DND-41 (cell line): Measurements from ENCODE around the gene TDP2.

Experiments used
- ATAC-seq: fragments of 200-7000 bp; cut with Tn5 transposase; 3 replicates; pipeline ENCODE4 v1.9.1; 2021; ENCODE audit warnings: low read depth; ENCODE audit not compliant: insufficient read depth
- DNase-seq: peaks from one replicate; pipeline ENCODE4 v3.0.0-alpha.2; 2020
- H2AFZ ChIP-seq: 2 replicates; pipeline ENCODE4 v1.6.0; 2012; ENCODE audit warnings: low read depth, low read length
- H3K27ac ChIP-seq: 2 replicates; pipeline ENCODE4 v1.5.1; 2012; ENCODE audit warnings: low read length, inconsistent platforms
- H3K27me3 ChIP-seq: fragments of 200-600 bp; sonication (generic); 2 replicates; pipeline ENCODE4 v1.6.0; 2012; ENCODE audit warnings: low read length, mild to moderate bottlenecking, inconsistent platforms; ENCODE audit not compliant: insufficient read depth, poor library complexity
- H3K36me3 ChIP-seq: 2 replicates; pipeline ENCODE4 v1.5.1; 2012; ENCODE audit warnings: low read length, inconsistent platforms; ENCODE audit not compliant: insufficient read depth
- H3K4me1 ChIP-seq: 2 replicates; pipeline ENCODE4 v1.5.1; 2012; ENCODE audit warnings: mild to moderate bottlenecking, low read length; ENCODE audit not compliant: insufficient read depth
- H3K4me2 ChIP-seq: 2 replicates; pipeline ENCODE4 v1.6.0; 2012; ENCODE audit warnings: mild to moderate bottlenecking, moderate library complexity, low read length, inconsistent platforms; ENCODE audit not compliant: insufficient read depth
- H3K4me3 ChIP-seq, 2 experiments: fragments of 200-600 bp in 1 of 2; shearing (Covaris generic) in 1 of 2; 2 replicates each; pipeline ENCODE4 v1.5.1; 2012 to 2016; ENCODE audit warnings: inconsistent platforms in 2 of 2, low read length in 2 of 2, mild to moderate bottlenecking in 2 of 2, low read depth in 1 of 2, moderate library complexity in 1 of 2
- H3K79me2 ChIP-seq: 2 replicates; pipeline ENCODE4 v1.6.0; 2012; ENCODE audit warnings: low read length, inconsistent platforms; ENCODE audit not compliant: insufficient read depth
- H3K9ac ChIP-seq: 2 replicates; pipeline ENCODE4 v1.6.0; 2012; ENCODE audit warnings: low read depth, mild to moderate bottlenecking, inconsistent platforms, low read length, moderate library complexity
- H3K9me3 ChIP-seq: 2 replicates; pipeline ENCODE4 v1.5.1; 2012; ENCODE audit warnings: low read length, moderate library complexity, mild to moderate bottlenecking, inconsistent platforms; ENCODE audit not compliant: insufficient read depth, severe bottlenecking
- H4K20me1 ChIP-seq: 2 replicates; pipeline ENCODE4 v1.6.0; 2012; ENCODE audit warnings: low read length; ENCODE audit not compliant: insufficient read depth
- EZH2 ChIP-seq: IDR thresholded peaks from 3 replicates; pipeline ENCODE4 v1.6.1; 2012; ENCODE audit warnings: borderline replicate concordance, low read depth, mild to moderate bottlenecking, moderate library complexity, low read length, inconsistent platforms; ENCODE audit not compliant: severe bottlenecking
- TF ChIP-seq, protein P1 (sequence below): IDR thresholded peaks from 2 replicates; pipeline ENCODE4 v1.5.1; 2012; ENCODE audit warnings: borderline replicate concordance, low read length, moderate library complexity, mild to moderate bottlenecking; ENCODE audit not compliant: poor library complexity, severe bottlenecking; ENCODE audit errors: extremely low read depth

Gene TDP2

DNA sequence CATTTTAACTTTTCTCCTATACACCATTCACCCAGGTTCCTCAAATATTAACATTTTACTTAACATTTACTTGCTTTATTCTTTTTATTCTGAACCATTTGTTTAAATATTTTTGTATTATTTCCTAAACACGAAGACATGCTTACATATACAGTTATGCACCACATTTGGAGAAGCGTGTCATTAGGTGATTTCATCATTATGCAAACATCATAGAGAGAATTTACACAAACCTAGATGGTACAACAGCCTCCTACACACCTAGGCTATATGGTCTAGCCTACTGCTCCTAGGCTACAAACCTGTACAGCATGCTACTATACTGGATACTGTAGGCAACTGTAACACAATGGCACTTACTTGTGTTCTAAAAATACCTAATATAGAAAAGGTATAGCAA lies 6.6 kb downstream of the TDP2 start:
- H3K9ac ChIP-seq = no peak overlapping the region
- peaks cover 9% of the 10 kb centered on the region; the same call in 1 of the 2 replicates for H4K20me1 ChIP-seq
- TF ChIP-seq, protein P1, sequence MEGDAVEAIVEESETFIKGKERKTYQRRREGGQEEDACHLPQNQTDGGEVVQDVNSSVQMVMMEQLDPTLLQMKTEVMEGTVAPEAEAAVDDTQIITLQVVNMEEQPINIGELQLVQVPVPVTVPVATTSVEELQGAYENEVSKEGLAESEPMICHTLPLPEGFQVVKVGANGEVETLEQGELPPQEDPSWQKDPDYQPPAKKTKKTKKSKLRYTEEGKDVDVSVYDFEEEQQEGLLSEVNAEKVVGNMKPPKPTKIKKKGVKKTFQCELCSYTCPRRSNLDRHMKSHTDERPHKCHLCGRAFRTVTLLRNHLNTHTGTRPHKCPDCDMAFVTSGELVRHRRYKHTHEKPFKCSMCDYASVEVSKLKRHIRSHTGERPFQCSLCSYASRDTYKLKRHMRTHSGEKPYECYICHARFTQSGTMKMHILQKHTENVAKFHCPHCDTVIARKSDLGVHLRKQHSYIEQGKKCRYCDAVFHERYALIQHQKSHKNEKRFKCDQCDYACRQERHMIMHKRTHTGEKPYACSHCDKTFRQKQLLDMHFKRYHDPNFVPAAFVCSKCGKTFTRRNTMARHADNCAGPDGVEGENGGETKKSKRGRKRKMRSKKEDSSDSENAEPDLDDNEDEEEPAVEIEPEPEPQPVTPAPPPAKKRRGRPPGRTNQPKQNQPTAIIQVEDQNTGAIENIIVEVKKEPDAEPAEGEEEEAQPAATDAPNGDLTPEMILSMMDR = no peak
- TF ChIP-seq EZH2 = no peak
- no peaks in the 10 kb centered on the region for H3K9me3 ChIP-seq
- peaks cover 10% of the 10 kb centered on the region for H3K4me1 ChIP-seq
- ATAC-seq (no peak), DNase-seq (no peak)
- peaks cover 67% of the 10 kb centered on the region for H3K79me2 ChIP-seq
- no peak overlapping the region for H3K4me2 ChIP-seq
- no peaks in the 10 kb centered on the region for H3K27me3 ChIP-seq
- peaks cover 75% of the 10 kb centered on the region for H3K36me3 ChIP-seq
- no peak overlapping the region for H3K4me3 ChIP-seq
- no peak overlapping the region for H3K27ac ChIP-seq
- no peak overlapping the region for H2AFZ ChIP-seq

DNA sequence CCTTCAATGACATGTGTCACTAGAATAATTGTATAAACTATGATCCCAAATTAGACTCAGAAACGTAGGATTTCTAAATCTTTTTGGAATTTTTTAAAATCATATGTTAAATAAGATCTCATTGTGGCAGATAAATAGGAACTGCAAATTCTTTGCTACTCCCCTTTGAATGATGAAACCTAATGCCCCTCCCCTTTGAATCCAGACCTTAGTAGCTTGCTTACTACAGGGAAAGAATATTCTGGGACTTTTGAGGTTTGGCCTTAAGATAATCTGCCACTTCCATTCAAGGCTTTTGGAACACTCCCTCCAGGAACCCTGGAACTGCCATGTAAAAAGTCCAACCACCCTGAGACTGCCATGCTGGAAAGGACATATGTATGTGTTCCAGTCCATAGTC lies 7.1 kb downstream of the TDP2 start:
- Histone ChIP-seq H2AFZ (no peak overlapping the region), H3K27ac (no peak overlapping the region), H3K4me1 (peaks cover 4% of the 10 kb centered on the region), H3K4me3 (no peak overlapping the region), H3K9ac (no peak overlapping the region), H3K27me3 (no peaks in the 10 kb centered on the region), H3K9me3 (no peaks in the 10 kb centered on the region), H3K36me3 (peaks cover 74% of the 10 kb centered on the region), H4K20me1 (peaks cover 9% of the 10 kb centered on the region; the same call in 1 of the 2 replicates), H3K4me2 (no peak overlapping the region), H3K79me2 (peaks cover 61% of the 10 kb centered on the region)
- TF ChIP-seq EZH2 = no peak
- no peak for ATAC-seq
- DNase-seq = no peak

DNA sequence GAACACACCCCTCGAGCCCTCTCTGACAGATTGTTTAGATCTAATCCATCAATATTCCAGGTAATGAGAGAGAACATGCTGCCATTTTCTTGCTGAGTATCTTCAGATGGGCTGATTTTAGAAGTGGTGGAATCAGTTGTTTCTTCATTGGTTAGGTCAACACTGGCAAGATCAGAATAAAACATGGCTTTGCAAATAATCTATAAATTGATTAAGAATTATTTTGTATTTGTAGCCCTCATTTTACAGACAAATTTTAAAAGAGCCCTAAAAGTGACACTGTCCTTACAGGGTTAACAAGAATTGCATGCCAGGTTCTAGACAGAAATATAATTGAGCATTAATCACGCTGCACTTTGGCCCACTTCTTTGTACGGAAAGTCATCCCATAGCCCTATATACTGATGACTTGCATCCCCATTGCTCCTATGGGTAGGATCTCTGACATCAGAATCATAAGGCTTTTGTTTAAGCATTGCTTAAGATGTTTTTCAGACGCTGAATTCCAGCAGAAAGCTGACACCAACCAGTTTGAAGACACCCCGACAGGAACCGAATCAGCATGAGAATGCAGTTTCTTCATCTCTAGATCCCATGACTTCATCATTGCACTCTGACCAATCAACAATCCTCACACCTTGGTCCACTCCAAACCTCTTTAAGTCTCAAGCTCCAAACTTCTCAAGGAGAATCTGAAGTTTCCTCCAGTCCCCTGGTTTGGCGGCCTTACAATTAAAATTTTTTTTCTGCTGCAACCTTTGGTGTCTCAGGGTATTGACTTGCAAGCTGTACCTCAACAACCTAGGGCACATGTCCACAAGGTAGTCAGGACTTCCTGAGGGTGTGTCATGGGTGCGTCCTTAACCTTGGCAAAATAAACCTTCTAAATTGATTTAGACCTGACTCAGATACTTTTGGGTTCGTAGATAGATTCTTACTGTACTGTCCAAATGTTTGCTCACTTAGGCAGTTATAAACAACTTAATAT lies 7.8 kb downstream of the TDP2 start:
- Histone ChIP-seq H3K27me3 (no peaks in the 10 kb centered on the region), H2AFZ (no peak overlapping the region), H3K9ac (no peak overlapping the region), H3K4me1 (no peaks in the 10 kb centered on the region), H3K27ac (no peak overlapping the region), H4K20me1 (peaks cover 9% of the 10 kb centered on the region; the same call in 1 of the 2 replicates), H3K4me3 (no peak overlapping the region), H3K9me3 (no peaks in the 10 kb centered on the region), H3K36me3 (peaks cover 73% of the 10 kb centered on the region), H3K79me2 (peaks cover 55% of the 10 kb centered on the region), H3K4me2 (no peak overlapping the region)
- DNase-seq (no peak), ATAC-seq (no peak)
- TF ChIP-seq EZH2 = no peak
- TF ChIP-seq, protein P1 = no peak

DNA sequence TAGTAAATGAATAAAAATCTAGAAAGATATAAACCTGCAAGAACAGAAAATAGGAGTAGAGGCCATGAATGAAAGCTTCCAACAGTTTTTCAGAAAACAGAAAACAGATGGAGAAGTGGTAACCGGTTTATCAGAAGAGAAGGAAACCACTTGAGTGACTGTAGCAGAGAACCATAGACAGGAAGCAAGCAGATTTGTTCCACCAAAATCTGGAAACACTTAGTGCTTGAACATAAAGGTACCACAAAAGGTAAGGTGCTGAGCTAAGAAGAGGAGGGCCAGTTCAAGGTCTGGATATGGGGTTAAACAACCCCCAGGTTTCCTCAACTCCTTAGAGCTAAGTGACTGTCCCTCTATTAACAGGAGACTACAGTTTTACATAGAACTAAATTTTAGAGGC lies 11.5 kb downstream of the TDP2 start:
- H2AFZ ChIP-seq = no peak overlapping the region
- peaks cover 9% of the 10 kb centered on the region; the same call in 1 of the 2 replicates for H4K20me1 ChIP-seq
- H3K27me3 ChIP-seq = no peaks in the 10 kb centered on the region
- TF ChIP-seq, protein P1 = no peak
- no peak for TF ChIP-seq EZH2
- no peak for ATAC-seq
- no peak for DNase-seq
- no peak overlapping the region for H3K9ac ChIP-seq
- no peak overlapping the region for H3K27ac ChIP-seq
- no peaks in the 10 kb centered on the region for H3K4me1 ChIP-seq
- H3K9me3 ChIP-seq = no peaks in the 10 kb centered on the region
- peaks cover 80% of the 10 kb centered on the region for H3K36me3 ChIP-seq
- H3K4me2 ChIP-seq = no peak overlapping the region
- peaks cover 30% of the 10 kb centered on the region; the same call in 1 of the 2 replicates for H3K79me2 ChIP-seq
- H3K4me3 ChIP-seq = no peak overlapping the region
